ENCODE data around the gene GRPEL1.
"Not testable (repeated sequence)": the region's sequence is repeated elsewhere in the genome, so short reads cannot be mapped to it uniquely, and the experiment has no call there.

Gene GRPEL1

DNA sequence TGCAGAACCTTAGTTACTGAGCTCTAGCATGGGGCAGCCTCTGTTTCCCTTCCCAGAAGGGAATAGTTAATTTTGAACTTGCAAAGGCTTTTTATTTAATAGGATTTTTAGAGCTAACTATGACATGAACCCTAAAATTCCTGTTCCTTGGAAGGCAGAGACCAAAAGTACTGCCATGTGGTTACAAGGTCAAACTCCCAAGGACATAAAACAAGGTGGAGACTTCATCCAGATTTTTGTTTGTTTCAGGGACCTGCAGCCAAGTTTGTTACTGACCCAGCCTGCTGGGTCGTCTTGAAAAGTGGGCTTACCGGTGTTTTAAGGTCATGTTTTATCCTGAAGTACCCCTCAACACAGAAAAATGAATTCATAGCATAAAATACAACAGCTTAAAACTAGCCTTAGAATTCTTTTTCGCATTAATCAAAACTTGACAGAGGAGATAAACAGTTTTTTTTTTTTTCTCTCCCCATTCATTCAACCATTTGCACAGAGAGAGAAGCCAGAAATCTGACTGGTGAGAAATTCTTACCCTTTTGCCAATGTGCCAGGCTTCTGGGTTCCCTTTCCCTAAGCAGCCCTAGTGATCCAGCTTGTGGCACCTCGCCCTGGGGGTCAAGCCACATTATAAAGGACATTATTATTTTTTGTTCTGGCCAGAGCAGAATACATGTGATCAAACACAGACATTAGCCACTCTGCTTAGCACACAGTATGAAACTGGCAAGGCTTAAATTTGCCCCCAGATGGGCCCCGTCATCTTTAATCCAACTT lies 21.5 kb upstream of the GRPEL1 start:
- no peak for DNase-seq (ENCODE audit: low spot score)

GRCh38 chr4:7087036-7087435 lies 19.2 kb upstream of the GRPEL1 start:
- no peak for DNase-seq (ENCODE audit: low spot score)

DNA sequence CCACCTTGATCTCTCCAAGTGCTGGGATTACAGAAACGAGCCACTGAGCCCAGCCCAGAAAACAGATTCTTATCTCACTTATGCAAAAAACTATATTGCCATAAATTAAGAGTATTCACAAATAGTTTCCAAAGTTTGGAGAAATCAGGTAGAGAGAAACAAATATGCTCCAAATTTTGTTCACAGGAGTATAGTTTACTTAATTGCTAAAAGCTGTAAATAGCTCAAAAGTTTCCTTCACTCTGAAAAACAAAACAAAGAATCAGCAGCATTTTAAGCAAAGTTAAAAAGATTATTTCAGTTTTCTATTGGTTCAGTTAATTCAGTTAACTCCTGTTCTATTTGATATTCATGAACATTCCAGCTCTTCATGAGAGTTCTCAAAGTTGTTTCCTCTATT lies 18.5 kb upstream of the GRPEL1 start:
- no peak for DNase-seq (ENCODE audit: low spot score)

- not testable (repeated sequence) for DNase-seq (ENCODE audit: low spot score)
Measured at GRCh38 chr4:7084564-7084961, 16.7 kb upstream of the GRPEL1 start.

DNA sequence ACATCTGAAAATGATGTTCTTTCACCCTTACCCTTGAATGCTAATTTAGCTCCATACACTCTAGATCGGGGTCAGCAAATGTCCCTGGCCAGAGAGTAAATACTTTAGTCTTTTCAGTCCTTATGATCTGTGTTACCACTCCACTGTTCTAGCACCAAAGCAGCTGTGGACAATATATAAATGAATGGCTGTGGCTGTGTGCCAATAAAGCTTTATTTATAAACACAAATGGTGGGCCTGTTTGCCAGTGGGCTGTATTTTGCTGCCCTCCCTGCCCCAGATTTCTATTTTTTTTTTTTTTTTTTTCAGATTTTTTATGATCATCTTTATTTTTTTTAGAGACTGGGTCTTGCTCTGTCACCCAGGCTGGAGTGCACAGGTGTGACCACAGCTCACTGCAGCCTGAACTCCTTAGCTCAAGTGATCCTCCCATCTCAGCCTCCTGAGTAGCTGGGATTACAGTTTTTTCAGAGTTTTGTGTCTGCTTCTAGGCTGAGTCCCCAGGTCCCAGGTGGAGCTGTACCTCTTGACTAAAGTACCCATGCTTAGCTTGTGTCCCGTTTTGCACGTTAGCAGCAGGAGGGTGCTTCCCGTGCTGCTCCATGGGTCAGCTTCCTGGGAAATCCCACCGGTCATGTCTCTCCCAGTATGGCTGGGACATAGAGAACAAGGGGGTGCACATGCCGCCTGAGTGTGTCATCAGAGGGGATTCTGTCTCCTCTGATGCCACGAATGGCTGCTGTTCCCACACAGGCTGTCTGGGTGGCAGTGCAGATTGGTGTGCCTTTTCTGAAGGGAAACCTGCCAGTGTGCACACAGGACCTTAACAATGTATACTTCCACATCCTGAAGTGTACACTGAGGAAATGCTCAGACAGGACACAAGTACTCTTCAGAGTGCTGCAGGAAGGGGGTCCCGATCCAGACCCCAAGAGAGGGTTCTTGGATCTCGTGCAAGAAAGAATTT lies 16.0 kb upstream of the GRPEL1 start:
- no peak for DNase-seq (ENCODE audit: low spot score)

DNA sequence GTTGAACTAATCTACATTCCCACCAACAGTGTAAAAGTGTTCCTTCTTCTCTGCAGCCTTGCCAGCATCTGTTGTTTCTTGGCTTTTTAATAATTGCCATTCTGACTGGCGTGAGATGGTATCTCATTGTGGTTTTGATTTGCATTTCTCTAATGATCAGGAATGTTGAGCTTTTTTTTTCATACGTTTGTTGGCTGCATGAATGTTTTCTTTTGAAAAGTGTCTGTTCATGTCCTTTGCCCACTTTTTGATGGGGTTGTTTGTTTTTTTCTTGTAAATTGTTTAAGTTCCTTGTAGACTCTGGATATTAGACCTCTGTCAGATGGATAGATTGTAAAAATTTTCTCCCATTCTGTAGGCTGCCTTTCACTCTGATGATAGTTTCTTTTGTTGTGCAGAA lies 12.0 kb upstream of the GRPEL1 start:
- DNase-seq (ENCODE audit: low spot score) = not testable (repeated sequence)

GRCh38 chr4:7079483-7079882 lies 11.6 kb upstream of the GRPEL1 start:
- not testable (repeated sequence) for DNase-seq (ENCODE audit: low spot score)

DNA sequence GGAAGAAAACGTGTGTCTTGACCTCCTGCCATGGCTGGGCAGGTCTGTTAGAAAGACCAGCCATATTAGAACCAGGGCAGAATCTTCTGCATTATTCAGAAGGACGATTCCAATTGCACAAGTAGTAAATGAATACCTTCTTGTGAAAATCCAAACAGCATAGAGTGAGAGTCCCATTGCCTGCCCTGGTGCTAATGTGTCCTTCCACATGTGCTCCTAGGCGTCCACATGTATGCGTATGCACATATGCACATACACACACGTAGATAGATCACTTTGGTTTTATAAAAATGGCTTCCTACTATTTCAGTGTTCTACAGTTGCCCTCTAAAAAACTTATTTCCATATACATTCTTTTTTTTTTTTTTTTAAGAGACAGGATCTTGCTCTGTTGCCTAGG lies 10.2 kb upstream of the GRPEL1 start:
- DNase-seq (ENCODE audit: low spot score) = no peak

DNA sequence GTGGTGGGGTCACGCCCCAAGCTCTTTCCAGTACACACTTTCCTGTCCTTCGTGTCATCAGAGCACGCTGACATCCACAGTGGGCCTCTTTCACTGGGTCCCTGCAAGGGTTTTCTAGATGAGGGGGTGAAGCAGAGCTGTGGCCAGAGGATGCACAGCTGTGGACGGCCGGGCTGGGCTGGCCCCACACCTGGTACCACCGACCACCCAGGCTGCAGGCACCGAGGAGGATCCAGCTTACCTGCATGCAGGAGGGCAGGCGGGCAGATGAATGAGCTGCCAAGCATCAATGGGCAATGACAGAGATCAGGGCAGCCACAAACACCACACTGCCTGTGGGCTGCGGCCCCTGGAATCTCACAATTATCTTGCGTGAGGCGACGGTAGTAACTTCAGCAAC lies 9.5 kb upstream of the GRPEL1 start:
- no peak for DNase-seq (ENCODE audit: low spot score)

- DNase-seq (ENCODE audit: low spot score) = no peak
Measured at GRCh38 chr4:7076696-7077082, 8.8 kb upstream of the GRPEL1 start.

DNA sequence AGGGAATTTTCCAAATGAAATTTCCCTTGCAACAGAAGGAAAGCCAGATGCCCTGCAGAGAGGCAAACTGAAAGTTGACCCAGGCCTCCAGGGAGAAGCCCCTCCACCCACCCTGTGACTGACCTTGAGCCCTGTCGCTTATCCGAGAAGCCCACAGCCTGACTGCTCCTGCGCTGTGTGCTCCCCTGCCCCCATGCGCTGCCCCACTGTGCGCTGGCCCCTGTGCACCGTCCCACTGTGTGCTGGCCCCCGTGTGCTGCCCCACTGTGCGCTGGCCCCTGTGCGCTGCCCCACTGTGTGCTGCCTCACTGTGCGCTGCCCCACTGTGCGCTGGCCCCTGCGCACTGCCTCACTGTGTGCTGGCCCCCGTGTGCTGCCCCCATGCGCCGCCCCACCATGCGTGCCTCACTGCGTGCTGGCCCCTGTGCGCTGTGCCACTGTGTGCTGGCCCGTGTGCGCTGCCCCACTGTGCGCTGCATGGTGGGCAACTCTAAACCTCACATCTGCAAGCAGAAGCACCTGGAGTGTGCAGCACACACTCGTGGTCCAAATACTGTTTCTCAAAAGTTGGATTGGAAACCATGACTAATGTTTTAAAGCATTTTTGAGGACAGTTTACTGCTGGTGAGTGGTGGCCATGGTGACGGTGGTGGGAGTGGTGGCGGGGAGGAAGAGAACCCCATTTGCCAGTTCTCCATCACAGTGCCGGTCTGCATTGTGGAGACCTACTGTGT lies 8.3 kb upstream of the GRPEL1 start:
- no peak for DNase-seq (ENCODE audit: low spot score)

- DNase-seq (ENCODE audit: low spot score) = no peak
Measured at GRCh38 chr4:7074426-7074825, 6.6 kb upstream of the GRPEL1 start.

DNA sequence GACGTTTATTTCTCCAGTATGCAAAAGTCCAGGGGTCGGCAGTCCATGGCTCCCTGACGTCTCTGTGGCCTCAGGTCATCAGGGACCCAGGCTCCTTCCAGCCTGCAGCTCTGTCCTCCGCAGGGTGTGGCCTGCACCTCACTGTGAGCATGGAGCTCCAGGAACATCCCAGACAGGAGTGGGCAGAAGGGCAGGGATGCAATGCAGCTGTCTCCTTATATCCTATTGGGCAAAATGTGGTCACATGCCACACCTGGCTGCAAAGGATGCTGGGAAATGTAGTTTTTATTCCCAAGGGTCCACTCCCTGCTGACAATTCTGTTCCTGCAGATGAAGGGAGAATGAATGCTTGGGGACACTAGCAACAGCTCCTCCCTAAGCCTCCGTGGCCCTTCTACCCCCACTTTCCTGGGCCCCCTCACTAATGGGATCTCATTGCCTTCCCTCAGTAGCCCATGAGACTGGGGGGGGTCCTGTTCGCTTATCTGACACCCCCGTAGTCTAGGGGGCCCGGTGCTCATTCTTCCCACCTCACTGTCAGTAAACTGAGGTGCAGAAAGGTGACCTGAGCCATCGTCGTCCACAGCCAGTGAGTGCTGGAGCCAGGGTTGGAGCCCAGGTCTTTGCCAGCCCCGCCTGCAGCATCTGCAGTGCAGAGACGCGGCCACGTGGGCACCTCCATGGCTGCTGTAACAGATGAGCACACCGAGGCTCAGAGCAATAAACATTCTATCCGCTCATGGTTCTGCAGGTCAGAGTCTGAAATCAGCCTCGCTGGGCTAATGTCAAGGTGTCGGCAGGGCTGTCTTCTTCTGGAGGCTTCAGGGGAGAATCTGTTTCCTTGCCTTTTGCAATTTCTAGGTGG lies 5.9 kb upstream of the GRPEL1 start:
- peak; percentile 22 for DNase-seq (ENCODE audit: low spot score)

GRCh38 chr4:7073059-7073458 lies 5.2 kb upstream of the GRPEL1 start:
- DNase-seq (ENCODE audit: low spot score) = no peak

DNA sequence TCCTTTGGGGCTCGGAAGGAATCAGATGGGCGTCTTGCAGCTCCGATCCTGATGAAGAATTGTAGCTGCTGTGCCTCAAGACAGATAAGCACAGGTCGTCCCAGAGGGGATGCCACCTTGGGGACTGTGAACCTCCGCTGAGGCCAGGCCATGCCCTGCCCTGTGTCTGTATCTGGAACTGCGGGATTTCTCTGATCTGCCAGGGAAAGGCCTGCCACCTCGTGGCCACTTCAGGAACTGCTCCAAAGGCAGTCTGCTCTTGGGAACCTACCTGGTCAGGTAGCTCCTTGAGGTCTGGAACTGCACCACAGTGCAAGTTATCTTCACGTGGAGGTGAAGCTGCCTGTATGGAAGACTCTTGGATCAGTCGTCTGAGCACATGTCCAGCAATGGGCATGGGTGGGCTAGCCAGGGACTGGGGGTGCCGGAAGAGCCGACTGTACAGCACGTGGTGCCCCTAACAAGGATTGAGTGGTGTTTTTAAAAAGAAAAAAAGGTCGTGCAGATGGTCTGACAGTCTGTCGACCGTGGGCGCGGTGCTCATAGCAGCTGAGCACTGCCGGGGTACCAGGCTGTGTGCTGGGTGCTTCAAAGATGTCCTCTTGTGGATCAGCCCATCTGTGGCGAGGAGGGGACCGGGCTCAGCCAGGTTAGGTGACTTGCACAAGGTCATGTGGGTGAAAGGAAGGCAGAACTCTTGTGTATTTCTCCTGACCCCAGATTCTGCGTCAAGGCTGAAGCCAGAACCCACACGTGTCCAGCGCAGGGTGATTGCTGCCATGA lies 3.1 kb upstream of the GRPEL1 start:
- peak; percentile 59 for DNase-seq (ENCODE audit: low spot score)

DNA sequence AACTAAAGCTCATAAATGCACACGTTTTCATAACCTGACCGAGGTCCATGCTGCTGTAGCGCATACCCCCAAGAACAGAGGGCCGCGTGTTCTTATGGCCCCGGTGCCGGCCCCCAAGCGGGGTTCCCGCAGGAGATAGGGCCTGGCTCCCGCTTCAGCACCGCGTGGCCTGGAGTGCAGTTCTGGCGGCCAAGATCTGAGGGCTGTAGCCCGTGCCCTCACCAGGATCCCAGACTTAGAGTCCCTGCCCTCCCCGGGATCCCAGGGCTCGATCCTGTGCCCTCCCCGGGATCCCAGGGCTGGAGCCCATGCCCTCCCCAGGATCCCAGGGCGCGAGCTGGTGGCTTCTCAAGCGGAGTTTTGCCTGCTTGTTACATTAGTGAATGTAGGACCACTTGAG lies 1.0 kb upstream of the GRPEL1 start:
- DNase-seq (ENCODE audit: low spot score) = no peak

DNA sequence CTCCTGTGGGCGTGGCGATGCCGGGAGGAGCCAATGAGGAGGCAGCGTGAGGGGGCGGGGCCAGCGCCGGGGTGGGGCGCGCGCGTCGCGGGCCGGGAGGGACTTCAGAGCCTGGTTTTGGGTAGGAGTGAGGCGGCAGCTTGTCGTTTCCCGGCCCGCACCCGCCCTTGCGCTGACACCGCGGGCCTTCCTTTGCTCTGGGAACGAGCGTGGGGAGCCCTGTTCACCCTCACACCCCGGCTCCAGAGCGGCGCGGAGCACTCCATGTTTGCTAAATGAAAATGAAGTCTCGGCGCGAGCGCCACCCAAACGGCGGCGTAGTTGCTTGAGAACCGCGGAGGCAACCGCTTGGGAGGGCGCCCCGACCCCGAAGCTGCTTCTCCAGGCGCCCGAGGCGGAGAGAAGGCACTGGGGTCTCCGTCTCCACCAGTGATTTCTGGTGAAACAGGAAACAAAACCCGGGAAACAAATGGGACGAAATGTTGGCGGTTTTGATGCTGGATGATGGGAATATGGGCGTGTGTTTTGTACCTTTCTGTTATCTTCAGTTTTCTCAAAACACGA lies 497 bp upstream of the GRPEL1 start:
- no peak for DNase-seq (ENCODE audit: low spot score)

- DNase-seq (ENCODE audit: low spot score) = no peak
Measured at GRCh38 chr4:7067126-7067451, 775 bp downstream of the GRPEL1 start.

- no peak for DNase-seq (ENCODE audit: low spot score)
Measured at GRCh38 chr4:7066493-7066892, 1.4 kb downstream of the GRPEL1 start.

- no peak for DNase-seq (ENCODE audit: low spot score)
Measured at GRCh38 chr4:7066006-7066405, 1.9 kb downstream of the GRPEL1 start.

- no peak for DNase-seq (ENCODE audit: low spot score)
Measured at GRCh38 chr4:7063362-7063761, 4.5 kb downstream of the GRPEL1 start.
